ENCODE measurements around the gene SUCLA2.

DNA sequence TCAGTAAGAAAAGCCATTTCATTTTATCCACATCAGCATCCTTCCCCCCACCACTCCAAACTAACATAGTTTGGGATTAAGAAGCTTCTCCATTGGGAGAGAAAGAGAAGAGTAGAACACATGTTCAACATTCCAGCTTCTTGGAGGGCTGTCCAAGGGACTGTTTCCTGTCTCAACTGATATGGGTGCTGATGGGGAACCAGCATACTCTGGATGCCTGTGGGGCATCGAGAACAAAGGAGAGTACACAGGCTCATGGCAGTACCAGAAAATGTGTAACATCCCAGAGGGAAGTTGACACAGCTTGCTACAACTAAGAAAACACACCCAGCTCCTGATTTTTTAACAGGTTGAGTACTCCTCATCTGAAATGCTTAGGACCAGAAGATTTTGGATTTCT is 24.7 kb downstream of the SUCLA2 start:
- TF ChIP-seq, protein P1, sequence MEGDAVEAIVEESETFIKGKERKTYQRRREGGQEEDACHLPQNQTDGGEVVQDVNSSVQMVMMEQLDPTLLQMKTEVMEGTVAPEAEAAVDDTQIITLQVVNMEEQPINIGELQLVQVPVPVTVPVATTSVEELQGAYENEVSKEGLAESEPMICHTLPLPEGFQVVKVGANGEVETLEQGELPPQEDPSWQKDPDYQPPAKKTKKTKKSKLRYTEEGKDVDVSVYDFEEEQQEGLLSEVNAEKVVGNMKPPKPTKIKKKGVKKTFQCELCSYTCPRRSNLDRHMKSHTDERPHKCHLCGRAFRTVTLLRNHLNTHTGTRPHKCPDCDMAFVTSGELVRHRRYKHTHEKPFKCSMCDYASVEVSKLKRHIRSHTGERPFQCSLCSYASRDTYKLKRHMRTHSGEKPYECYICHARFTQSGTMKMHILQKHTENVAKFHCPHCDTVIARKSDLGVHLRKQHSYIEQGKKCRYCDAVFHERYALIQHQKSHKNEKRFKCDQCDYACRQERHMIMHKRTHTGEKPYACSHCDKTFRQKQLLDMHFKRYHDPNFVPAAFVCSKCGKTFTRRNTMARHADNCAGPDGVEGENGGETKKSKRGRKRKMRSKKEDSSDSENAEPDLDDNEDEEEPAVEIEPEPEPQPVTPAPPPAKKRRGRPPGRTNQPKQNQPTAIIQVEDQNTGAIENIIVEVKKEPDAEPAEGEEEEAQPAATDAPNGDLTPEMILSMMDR (conservative IDR thresholded peaks at IDR 0.05 in 1 of 2, IDR thresholded peaks at IDR 0.05 in 1 of 2; ENCODE audit: low read depth in 1 of 2, low read length in 2 of 2), result no peak
- TF ChIP-seq EZH2 (IDR thresholded peaks at IDR 0.05; ENCODE audit: low read length, missing control alignments), result no peak
